Glutamatergic neuron (in vitro differentiated cells): ENCODE measurements around the gene TMPRSS2. TPM values are rescaled to one million over a fixed set of nuclear protein-coding genes. Genes with fewer than 3 reads are reported as not detected.

Experiments
- DNase-seq: peaks from one replicate; pipeline ENCODE4 v3.0.0; 2022
- H3K27ac Mint-ChIP-seq: one replicate; pipeline ENCODE4 v1.8.0; 2020; ENCODE audit warnings: mild to moderate bottlenecking, mixed read lengths, inconsistent platforms; ENCODE audit not compliant: unreplicated experiment
- H3K27me3 Mint-ChIP-seq: one replicate; pipeline ENCODE4 v1.8.0; 2020; ENCODE audit warnings: mild to moderate bottlenecking, moderate library complexity, mixed read lengths, inconsistent platforms; ENCODE audit not compliant: unreplicated experiment
- H3K36me3 Mint-ChIP-seq: one replicate; pipeline ENCODE4 v1.8.0; 2020; ENCODE audit warnings: mild to moderate bottlenecking, mixed read lengths, inconsistent platforms; ENCODE audit not compliant: unreplicated experiment
- H3K4me1 Mint-ChIP-seq: one replicate; pipeline ENCODE4 v1.8.0; 2020; ENCODE audit warnings: mild to moderate bottlenecking, low read depth, mixed read lengths, inconsistent platforms; ENCODE audit not compliant: unreplicated experiment
- H3K4me3 Mint-ChIP-seq: one replicate; pipeline ENCODE4 v1.8.0; 2020; ENCODE audit warnings: mild to moderate bottlenecking, mixed read lengths, inconsistent platforms; ENCODE audit not compliant: unreplicated experiment
- H3K9me3 Mint-ChIP-seq: one replicate; pipeline ENCODE4 v1.8.0; 2020; ENCODE audit warnings: mild to moderate bottlenecking, moderate library complexity, mixed read lengths, inconsistent platforms; ENCODE audit not compliant: unreplicated experiment
- CTCF ChIP-seq: fragments of 200-600 bp; sonication (generic); IDR thresholded peaks from one replicate; pipeline ENCODE4 v1.5.0; 2021; ENCODE audit not compliant: partially characterized antibody, unreplicated experiment
- total RNA-seq: library from RNA; stranded (reverse); fragmentation: NEBNext Ultra II Directional; extraction: Animal tissue kit (Norgen Biotek cat#: 25700); gene quantifications from one replicate; pipeline ENCODE4 v1.2.1, GENCODE V29; 2021; ENCODE audit not compliant: unreplicated experiment

TMPRSS2 gene
- total RNA-seq, 1 donor from 2014 or later, result not detected

DNA sequence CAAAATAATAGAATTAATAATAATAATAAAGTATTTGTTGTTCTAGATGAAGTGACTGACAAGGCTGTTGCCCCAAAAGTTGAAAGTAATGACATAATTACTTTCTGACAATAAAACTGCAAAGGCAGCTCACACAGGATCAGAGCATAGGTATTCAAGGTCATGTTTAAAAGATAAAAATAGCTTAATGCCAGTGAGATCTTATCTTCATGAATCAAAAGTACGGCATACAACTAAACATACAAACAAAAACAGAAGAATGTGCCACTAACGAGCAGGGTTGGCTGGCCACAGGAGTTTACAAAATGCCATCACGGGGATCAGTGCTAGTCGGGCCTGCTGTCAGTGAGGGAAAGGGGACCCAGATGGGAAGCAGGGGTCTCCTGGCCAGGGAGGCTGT is 22.4 kb upstream of the TMPRSS2 start:
- H3K9me3 Mint-ChIP-seq, result no peaks in the 10 kb centered on the region
- H3K4me3 Mint-ChIP-seq, result no peak overlapping the region
- no peaks in the 10 kb centered on the region for H3K36me3 Mint-ChIP-seq
- no peaks in the 10 kb centered on the region for H3K4me1 Mint-ChIP-seq
- no peak for DNase-seq
- peaks cover 7% of the 10 kb centered on the region for H3K27me3 Mint-ChIP-seq
- H3K27ac Mint-ChIP-seq, result no peak overlapping the region
- TF ChIP-seq CTCF, result no peak

GRCh38 chr21:41529769-41530168 is 21.8 kb upstream of the TMPRSS2 start:
- H3K36me3 Mint-ChIP-seq, result no peaks in the 10 kb centered on the region
- H3K4me1 Mint-ChIP-seq, result no peaks in the 10 kb centered on the region
- no peak overlapping the region for H3K27ac Mint-ChIP-seq
- DNase-seq, result no peak
- TF ChIP-seq CTCF, result no peak
- peaks cover 7% of the 10 kb centered on the region for H3K27me3 Mint-ChIP-seq
- H3K9me3 Mint-ChIP-seq, result no peaks in the 10 kb centered on the region
- no peak overlapping the region for H3K4me3 Mint-ChIP-seq

DNA sequence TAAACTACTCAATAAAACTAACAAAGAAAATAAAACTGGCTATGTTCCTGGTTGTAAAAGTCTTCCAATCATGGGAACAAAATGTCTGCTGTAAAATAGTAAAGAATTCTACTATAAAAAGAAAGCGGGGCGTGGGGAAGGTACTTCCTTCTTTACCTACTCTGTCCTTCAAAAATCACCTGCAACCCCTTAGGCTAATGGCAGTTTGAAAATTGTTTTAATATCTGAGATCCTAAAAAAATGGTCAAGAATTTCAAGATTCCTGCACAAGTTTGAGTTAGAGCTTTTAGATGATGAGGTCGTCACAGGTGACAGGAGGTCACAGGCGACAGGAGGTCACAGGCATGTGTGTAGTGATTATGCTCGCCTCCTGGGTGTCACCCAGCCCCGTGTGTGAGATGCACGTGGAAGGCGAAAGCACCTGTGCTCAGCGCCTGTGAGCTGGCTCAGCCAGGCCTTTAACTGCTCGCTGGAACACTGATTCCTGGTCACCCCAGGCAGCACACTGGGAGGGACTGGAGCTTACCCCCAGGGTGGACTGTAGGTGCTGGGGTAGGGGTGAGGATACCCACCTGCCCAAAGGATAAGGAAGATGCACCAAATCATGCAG is 18.6 kb upstream of the TMPRSS2 start:
- no peak overlapping the region for H3K27ac Mint-ChIP-seq
- no peaks in the 10 kb centered on the region for H3K36me3 Mint-ChIP-seq
- no peak overlapping the region for H3K4me3 Mint-ChIP-seq
- no peaks in the 10 kb centered on the region for H3K4me1 Mint-ChIP-seq
- no peak for DNase-seq
- no peaks in the 10 kb centered on the region for H3K9me3 Mint-ChIP-seq
- H3K27me3 Mint-ChIP-seq, result peaks cover 4% of the 10 kb centered on the region
- TF ChIP-seq CTCF, result no peak

- Mint-ChIP-seq H3K4me3 (no peak overlapping the region), H3K36me3 (no peaks in the 10 kb centered on the region), H3K27ac (no peak overlapping the region), H3K9me3 (no peaks in the 10 kb centered on the region), H3K27me3 (peaks cover 6% of the 10 kb centered on the region), H3K4me1 (no peaks in the 10 kb centered on the region)
- no peak for TF ChIP-seq CTCF
- no peak for DNase-seq
These were observed 15.2 kb upstream of the TMPRSS2 start for GRCh38 chr21:41523175-41523574.

GRCh38 chr21:41521489-41522027 is 13.6 kb upstream of the TMPRSS2 start:
- TF ChIP-seq CTCF, result no peak
- Mint-ChIP-seq H3K36me3 (no peaks in the 10 kb centered on the region), H3K27me3 (peaks cover 6% of the 10 kb centered on the region), H3K9me3 (no peaks in the 10 kb centered on the region), H3K27ac (no peak overlapping the region), H3K4me1 (no peaks in the 10 kb centered on the region), H3K4me3 (no peak overlapping the region)
- no peak for DNase-seq
